NB4 (cell line): ENCODE data around the gene BAMBI.

ENCODE experiments used
- CTCF ChIP-seq: IDR thresholded peaks from one replicate; pipeline ENCODE4 v1.5.1; 2012; ENCODE audit warnings: low read depth, low read length
- MYC ChIP-seq: IDR thresholded peaks from 2 replicates; pipeline ENCODE4 v1.6.1; 2011; ENCODE audit warnings: low read depth, low read length
- POLR2A ChIP-seq: IDR thresholded peaks from 2 replicates; pipeline ENCODE4 v1.6.1; 2011; ENCODE audit warnings: mild to moderate bottlenecking; ENCODE audit not compliant: insufficient read length; ENCODE audit errors: extremely low read depth

DNA sequence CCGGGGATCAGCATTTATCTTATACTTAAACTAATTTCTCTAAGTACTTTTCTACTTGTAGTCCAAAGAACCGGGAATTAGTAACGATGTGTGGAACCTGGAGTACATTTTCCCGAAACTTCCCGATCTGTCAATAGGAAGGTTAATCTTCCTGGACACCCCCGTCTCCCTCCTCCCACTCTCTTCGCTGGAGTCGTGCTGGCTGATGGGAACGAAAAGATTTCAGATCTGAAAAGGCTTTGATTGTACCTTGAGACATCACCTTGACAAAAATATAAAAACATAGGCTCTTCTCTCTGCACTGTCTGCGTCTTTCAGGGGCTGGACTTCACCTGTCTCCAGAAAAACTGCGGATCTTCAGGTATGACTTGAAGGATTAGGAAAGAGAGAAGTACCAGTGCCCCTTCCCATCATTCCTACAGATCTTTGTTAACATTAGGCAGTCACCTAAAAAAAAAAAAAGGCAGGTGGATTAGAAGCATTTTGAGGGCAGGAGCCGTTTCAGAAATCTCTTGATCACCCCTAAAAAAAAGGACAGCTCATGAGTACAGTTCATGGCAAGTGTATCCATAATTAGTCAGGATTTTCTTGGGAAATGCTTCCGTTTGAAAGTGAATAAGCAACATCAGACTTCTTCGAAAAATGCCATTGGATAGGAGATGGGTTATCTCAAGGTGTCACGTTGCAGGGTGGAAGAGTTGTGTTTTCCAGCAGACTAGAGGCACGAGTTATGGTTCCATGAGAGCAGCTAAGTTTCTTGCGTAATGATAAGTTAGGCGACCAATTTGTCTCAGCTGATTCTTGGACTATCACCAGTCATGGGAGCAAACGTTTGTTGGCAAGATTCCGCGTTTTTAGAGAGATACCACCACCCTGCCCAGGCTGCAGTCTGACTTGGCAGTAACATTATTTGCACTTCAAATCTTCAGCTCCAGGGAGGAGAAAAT is 7.8 kb upstream of the BAMBI start:
- TF ChIP-seq CTCF (no peak), MYC (no peak), POLR2A (no peak)
